Glutamatergic neuron (in vitro differentiated cells): ENCODE data around the gene CD276. TPM values are rescaled to one million over a fixed set of nuclear protein-coding genes. Genes with fewer than 3 reads are reported as not detected.
A peak's percentile ranks its signal among the peaks of the same experiment; 100 is the strongest.

Experiments used
- DNase-seq: peaks from one replicate; pipeline ENCODE4 v3.0.0; 2022
- H3K27ac Mint-ChIP-seq: one replicate; pipeline ENCODE4 v1.8.0; 2020; ENCODE audit warnings: mild to moderate bottlenecking, mixed read lengths, inconsistent platforms; ENCODE audit not compliant: unreplicated experiment
- H3K27me3 Mint-ChIP-seq: one replicate; pipeline ENCODE4 v1.8.0; 2020; ENCODE audit warnings: mild to moderate bottlenecking, moderate library complexity, mixed read lengths, inconsistent platforms; ENCODE audit not compliant: unreplicated experiment
- H3K36me3 Mint-ChIP-seq: one replicate; pipeline ENCODE4 v1.8.0; 2020; ENCODE audit warnings: mild to moderate bottlenecking, mixed read lengths, inconsistent platforms; ENCODE audit not compliant: unreplicated experiment
- H3K4me1 Mint-ChIP-seq: one replicate; pipeline ENCODE4 v1.8.0; 2020; ENCODE audit warnings: mild to moderate bottlenecking, low read depth, mixed read lengths, inconsistent platforms; ENCODE audit not compliant: unreplicated experiment
- H3K4me3 Mint-ChIP-seq: one replicate; pipeline ENCODE4 v1.8.0; 2020; ENCODE audit warnings: mild to moderate bottlenecking, mixed read lengths, inconsistent platforms; ENCODE audit not compliant: unreplicated experiment
- H3K9me3 Mint-ChIP-seq: one replicate; pipeline ENCODE4 v1.8.0; 2020; ENCODE audit warnings: mild to moderate bottlenecking, moderate library complexity, mixed read lengths, inconsistent platforms; ENCODE audit not compliant: unreplicated experiment
- total RNA-seq: library from RNA; stranded (reverse); fragmentation: NEBNext Ultra II Directional; extraction: Animal tissue kit (Norgen Biotek cat#: 25700); gene quantifications from one replicate; pipeline ENCODE4 v1.2.1, GENCODE V29; 2021; ENCODE audit not compliant: unreplicated experiment
- TF ChIP-seq, protein P1 (sequence below): fragments of 200-600 bp; sonication (generic); IDR thresholded peaks from one replicate; pipeline ENCODE4 v1.5.0; 2021; ENCODE audit not compliant: partially characterized antibody, unreplicated experiment

Gene CD276
- total RNA-seq, 1 donor from 2014 or later: 192 TPM

DNA sequence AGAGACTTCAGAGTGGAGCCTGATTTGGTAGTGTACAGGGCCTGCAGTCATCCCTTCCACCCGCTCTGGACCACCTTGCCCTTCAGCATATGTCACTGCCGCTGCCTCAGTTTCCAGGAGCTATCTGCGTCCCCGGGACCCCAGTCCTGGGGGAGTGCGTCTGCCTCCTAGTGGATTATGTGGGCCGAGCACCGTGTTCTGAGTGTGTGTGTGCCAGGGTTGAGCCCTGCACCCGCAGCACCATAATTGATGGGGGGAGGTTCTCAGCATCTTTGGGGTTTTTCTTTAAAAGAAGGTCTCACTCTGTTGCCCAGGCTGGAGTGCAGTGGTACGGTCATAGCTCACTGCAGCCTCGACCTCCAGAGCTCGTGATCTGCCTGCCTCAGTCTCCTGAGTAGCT, 33.6 kb downstream of the CD276 start:
- Mint-ChIP-seq H3K27ac (no peak overlapping the region), H3K4me3 (no peak overlapping the region), H3K27me3 (no peaks in the 10 kb centered on the region), H3K9me3 (peaks cover 3% of the 10 kb centered on the region), H3K4me1 (peaks cover 15% of the 10 kb centered on the region), H3K36me3 (no peaks in the 10 kb centered on the region)
- DNase-seq: no peak
- TF ChIP-seq, protein P1, sequence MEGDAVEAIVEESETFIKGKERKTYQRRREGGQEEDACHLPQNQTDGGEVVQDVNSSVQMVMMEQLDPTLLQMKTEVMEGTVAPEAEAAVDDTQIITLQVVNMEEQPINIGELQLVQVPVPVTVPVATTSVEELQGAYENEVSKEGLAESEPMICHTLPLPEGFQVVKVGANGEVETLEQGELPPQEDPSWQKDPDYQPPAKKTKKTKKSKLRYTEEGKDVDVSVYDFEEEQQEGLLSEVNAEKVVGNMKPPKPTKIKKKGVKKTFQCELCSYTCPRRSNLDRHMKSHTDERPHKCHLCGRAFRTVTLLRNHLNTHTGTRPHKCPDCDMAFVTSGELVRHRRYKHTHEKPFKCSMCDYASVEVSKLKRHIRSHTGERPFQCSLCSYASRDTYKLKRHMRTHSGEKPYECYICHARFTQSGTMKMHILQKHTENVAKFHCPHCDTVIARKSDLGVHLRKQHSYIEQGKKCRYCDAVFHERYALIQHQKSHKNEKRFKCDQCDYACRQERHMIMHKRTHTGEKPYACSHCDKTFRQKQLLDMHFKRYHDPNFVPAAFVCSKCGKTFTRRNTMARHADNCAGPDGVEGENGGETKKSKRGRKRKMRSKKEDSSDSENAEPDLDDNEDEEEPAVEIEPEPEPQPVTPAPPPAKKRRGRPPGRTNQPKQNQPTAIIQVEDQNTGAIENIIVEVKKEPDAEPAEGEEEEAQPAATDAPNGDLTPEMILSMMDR: no peak

DNA sequence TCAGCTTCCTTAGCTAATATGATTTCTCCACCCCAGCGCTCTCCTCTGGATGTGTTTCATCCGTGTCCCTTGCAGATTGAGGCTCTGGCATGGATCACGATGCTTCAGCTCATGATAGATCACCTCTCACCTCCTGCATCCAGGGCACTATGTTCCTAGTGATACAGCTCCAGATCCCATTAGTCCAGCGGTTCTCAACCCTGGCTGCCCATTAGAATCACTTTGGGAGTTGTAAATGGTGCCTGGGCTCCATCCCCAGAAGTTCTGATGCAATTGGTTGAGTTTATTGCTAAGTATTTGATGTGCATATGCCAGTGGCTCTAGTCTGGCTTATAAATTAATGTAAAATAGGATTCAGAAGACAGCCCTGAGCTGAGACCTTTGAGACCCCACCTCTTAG, 34.5 kb downstream of the CD276 start:
- Mint-ChIP-seq H3K9me3 (peaks cover 3% of the 10 kb centered on the region), H3K27ac (peak overlapping the region; percentile 78), H3K27me3 (no peaks in the 10 kb centered on the region), H3K4me3 (no peak overlapping the region), H3K36me3 (no peaks in the 10 kb centered on the region), H3K4me1 (peaks cover 22% of the 10 kb centered on the region)
- TF ChIP-seq, protein P1: no peak
- no peak for DNase-seq

DNA sequence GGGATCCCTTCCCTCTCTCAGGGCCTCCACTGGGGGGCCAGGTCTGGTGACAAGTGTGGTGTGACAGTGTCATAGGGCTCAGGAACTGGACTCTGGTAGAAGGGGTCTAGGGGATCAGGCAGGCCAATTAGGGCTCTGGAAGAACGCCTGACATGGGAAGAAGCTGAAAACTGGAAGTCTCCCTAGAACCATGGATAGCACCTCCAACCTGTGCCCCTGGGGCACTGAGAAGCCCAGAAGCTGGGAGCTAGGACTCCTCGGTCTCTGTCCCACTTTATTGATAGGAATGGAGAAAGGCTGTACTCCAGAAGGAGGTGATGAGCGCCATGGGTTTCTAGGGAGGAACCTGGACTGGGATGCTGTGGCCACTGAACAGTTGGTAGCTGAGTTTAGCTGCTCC, 38.2 kb downstream of the CD276 start:
- H3K9me3 Mint-ChIP-seq: peaks cover 8% of the 10 kb centered on the region
- TF ChIP-seq, protein P1: no peak
- peaks cover 6% of the 10 kb centered on the region for H3K27me3 Mint-ChIP-seq
- H3K4me1 Mint-ChIP-seq: peaks cover 28% of the 10 kb centered on the region
- no peaks in the 10 kb centered on the region for H3K36me3 Mint-ChIP-seq
- H3K27ac Mint-ChIP-seq: no peak overlapping the region
- no peak overlapping the region for H3K4me3 Mint-ChIP-seq
- DNase-seq: no peak

DNA sequence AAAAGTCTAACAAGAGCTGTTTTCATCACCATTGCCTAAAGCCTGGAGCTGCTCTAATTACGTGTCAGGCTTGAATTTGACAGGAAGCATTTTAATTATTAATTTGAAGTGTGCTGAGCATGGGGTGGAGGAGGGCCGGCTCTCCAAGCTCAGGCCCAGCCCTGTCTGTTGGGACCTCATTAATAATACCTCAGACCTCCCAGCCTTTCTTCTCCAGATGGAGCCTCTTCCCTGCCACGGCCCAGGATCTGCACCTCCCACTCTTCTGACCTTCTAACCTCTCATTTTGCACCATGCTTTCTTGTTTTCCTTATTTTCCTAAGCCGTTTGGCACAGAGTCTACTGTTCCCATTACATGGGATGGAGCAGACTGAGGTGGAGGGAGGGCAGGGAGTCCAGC, 39.0 kb downstream of the CD276 start:
- Mint-ChIP-seq H3K27me3 (peaks cover 6% of the 10 kb centered on the region), H3K9me3 (peaks cover 8% of the 10 kb centered on the region)

DNA sequence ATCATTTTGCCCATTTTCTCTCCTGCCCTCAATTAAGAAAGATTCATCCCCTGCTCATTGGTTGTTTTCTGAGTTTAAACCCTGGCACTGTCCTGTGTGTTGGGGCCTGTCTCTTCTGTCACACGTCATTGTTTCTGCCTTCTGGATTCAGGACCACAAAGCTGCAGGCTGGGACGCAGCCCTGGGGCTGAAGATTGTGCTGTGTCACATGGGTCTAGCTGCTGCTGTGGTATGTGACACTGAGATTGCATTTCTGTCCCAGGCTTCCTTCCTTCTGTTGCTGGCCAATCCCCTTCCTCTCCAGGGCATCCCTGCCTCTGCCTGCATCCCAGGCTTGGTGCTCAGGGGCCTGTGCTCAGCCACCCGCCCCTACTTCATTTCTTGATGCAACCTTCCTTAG, 40.0 kb downstream of the CD276 start:
- peak overlapping the region; percentile 4 for H3K27ac Mint-ChIP-seq
- peaks cover 22% of the 10 kb centered on the region for H3K4me1 Mint-ChIP-seq

More for the DNA sequence above, 39.0 kb downstream of the CD276 start:
- Mint-ChIP-seq H3K27ac (peak overlapping the region; percentile 70), H3K36me3 (no peaks in the 10 kb centered on the region), H3K4me3 (no peak overlapping the region), H3K4me1 (peaks cover 28% of the 10 kb centered on the region)
- TF ChIP-seq, protein P1: no peak
- DNase-seq: peak; percentile 41

More for the DNA sequence above, 40.0 kb downstream of the CD276 start:
- H3K36me3 Mint-ChIP-seq: no peaks in the 10 kb centered on the region
- H3K4me3 Mint-ChIP-seq: no peak overlapping the region
- TF ChIP-seq, protein P1: no peak
- H3K9me3 Mint-ChIP-seq: peaks cover 8% of the 10 kb centered on the region
- H3K27me3 Mint-ChIP-seq: peaks cover 6% of the 10 kb centered on the region
- no peak for DNase-seq
